Left lung (tissue), 10 donors: ENCODE data around the gene ZNF436. TPM values are rescaled to one million over a fixed set of nuclear protein-coding genes. Genes with fewer than 3 reads are reported as not detected.

Source experiments
- ATAC-seq: fragments of 200-7000 bp; cut with Tn5 transposase; one replicate; pipeline ENCODE4 v1.9.1; 2020; ENCODE audit warnings: moderate library complexity
- DNase-seq, 4 donors: peaks; one replicate each; pipeline ENCODE4 v3.0.0-alpha.2; 2013 to 2020
- H3K27ac ChIP-seq, 2 donors: fragments of 200-600 bp; sonication (generic) in 1 of 2; one replicate each; pipeline versions ENCODE4 v1.5.0 to v1.8.0; 2020 to 2021
- H3K27me3 ChIP-seq, 2 donors: fragments of 200-600 bp; sonication (generic) in 1 of 2; one replicate each; pipeline versions ENCODE4 v1.5.0 to v1.8.0; 2020 to 2021
- H3K36me3 ChIP-seq, 2 donors: fragments of 200-600 bp; sonication (generic) in 1 of 2; one replicate each; pipeline versions ENCODE4 v1.5.0 to v1.8.0; 2020 to 2021
- H3K4me1 ChIP-seq, 2 donors: fragments of 200-600 bp; one replicate each; pipeline ENCODE4 v1.8.0; 2021
- H3K4me3 ChIP-seq, 2 donors: fragments of 200-600 bp; sonication (generic) in 1 of 2; one replicate each; pipeline versions ENCODE4 v1.5.0 to v1.8.0; 2020 to 2021; ENCODE audit warnings: mild to moderate bottlenecking in 1 of 2
- H3K9me3 ChIP-seq, 2 donors: fragments of 200-600 bp; sonication (generic) in 1 of 2; one replicate each; pipeline versions ENCODE4 v1.5.0 to v1.8.0; 2020 to 2021
- intact Hi-C, 2 donors: fragments of 100-400 bp; cut with DNase I; formaldehyde crosslinking; loops; one replicate each; pipeline versions ENCODE4 v1.11.2 to v1.14.2; 2022
- polyA plus RNA-seq, 6 donors: library from polyadenylated mRNA; unstranded; fragments of 120-200 nt; gene quantifications; one replicate each; pipeline ENCODE4 v1.2.1, GENCODE V29; 2013; ENCODE audit not compliant: insufficient read length in 6 of 6
- total RNA-seq, 2 donors: library from RNA; stranded (reverse); fragmentation: NEBNext Ultra II Directional; extraction: Animal tissue kit (Norgen Biotek cat#: 25700); gene quantifications; one replicate each; pipeline ENCODE4 v1.2.1, GENCODE V29; 2021
- TF ChIP-seq, protein P1 (sequence below), 2 donors: fragments of 200-600 bp; sonication (generic) in 1 of 2; IDR thresholded peaks; one replicate each; pipeline versions ENCODE4 v1.5.0 to v1.8.0; 2021; ENCODE audit warnings: antibody characterized with exemption in 2 of 2
- donor health status: DM: no; HTN: yes; CAD: no.
- donor health status: DM: no; HTN: no; CAD: no.

The ZNF436 gene
- total and polyA plus RNA-seq, 8 donors: 9.2 to 38.8 (median 32.7) TPM

DNA sequence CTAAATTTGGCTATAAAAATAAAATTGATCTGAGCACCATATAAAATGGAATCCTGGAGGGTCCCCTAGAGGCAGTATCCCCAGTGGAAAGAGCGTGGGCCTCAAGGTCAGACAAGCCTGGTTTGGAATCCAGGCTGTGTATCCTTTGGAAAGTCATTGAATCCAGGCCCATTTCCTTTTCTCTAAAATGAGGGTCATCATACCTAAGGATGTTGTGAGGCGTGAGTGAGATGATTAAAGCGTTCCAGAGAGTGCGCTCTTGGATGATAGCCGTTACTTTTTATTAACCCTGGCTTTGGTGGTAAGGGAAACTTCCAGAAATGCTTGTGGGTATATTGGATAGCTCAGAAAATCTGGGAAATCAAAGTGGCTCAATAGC, 683 bp upstream of the ZNF436 start:
- TF ChIP-seq, protein P1, sequence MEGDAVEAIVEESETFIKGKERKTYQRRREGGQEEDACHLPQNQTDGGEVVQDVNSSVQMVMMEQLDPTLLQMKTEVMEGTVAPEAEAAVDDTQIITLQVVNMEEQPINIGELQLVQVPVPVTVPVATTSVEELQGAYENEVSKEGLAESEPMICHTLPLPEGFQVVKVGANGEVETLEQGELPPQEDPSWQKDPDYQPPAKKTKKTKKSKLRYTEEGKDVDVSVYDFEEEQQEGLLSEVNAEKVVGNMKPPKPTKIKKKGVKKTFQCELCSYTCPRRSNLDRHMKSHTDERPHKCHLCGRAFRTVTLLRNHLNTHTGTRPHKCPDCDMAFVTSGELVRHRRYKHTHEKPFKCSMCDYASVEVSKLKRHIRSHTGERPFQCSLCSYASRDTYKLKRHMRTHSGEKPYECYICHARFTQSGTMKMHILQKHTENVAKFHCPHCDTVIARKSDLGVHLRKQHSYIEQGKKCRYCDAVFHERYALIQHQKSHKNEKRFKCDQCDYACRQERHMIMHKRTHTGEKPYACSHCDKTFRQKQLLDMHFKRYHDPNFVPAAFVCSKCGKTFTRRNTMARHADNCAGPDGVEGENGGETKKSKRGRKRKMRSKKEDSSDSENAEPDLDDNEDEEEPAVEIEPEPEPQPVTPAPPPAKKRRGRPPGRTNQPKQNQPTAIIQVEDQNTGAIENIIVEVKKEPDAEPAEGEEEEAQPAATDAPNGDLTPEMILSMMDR (IDR thresholded peaks at IDR 0.05): no peak
- H3K36me3 ChIP-seq: peaks cover 0 to 13% of the 10 kb centered on the region in 2 donors
- peak overlapping the region; percentile 97 to 99 for H3K27ac ChIP-seq
- H3K4me1 ChIP-seq: peaks cover 14 to 37% of the 10 kb centered on the region in 2 donors
- DNase-seq (peak in 1 of 4 donors; percentile 20), ATAC-seq (no peak)
- no peaks in the 10 kb centered on the region for H3K9me3 ChIP-seq
- intact Hi-C loops: no loop called here
- H3K4me3 ChIP-seq: peak overlapping the region; percentile 77 to 85
- no peaks in the 10 kb centered on the region for H3K27me3 ChIP-seq

DNA sequence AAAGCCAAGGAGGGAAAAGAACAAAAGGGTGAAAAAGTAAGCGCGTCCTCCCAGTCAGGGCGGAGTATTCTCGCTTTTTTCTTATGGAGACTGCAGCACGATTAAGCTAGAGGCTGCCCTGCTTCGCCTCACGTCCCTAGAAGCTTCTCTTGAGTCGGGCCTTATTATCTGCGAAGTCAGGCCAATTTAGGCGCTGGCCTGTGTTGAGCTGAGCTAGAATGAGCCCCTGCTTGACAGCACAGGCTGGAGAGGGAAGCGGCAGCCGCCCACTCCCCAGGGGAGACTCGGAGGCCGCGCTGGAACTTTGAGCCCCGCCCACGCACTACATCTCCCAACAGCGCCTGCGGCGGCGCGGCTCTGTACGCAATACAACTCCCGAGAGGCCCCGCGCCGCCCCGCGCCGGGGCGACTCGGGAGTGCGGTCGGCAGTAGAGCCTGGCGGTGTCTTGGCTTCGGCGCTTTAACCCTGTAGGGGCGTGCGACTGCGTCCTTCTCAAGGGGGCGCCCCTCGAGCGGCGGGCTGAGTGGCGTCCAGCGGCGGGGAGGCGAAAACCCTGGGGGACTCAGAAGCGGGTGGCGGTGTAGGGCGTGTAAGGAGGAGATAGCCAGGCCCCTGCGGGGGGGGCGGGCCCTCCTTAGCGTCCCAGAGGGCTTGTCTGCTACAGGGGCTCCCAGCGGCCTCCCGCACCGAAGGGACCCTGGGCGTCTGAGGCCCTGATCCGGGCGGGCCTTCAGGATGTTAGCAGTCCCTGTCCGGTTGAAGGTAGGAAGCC, 888 bp downstream of the ZNF436 start:
- ATAC-seq (peak; percentile 88), DNase-seq (peak; percentile 91 to 97 (median 94))
- H3K9me3 ChIP-seq: peaks cover 0 to 12% of the 10 kb centered on the region in 2 donors
- H3K4me3 ChIP-seq: peak overlapping the region; percentile 77 to 85
- peaks cover 14 to 37% of the 10 kb centered on the region in 2 donors for H3K4me1 ChIP-seq
- TF ChIP-seq, protein P1 (IDR thresholded peaks at IDR 0.05): no peak
- no peaks in the 10 kb centered on the region for H3K27me3 ChIP-seq
- intact Hi-C loops: no loop called here
- H3K36me3 ChIP-seq: peaks cover 0 to 28% of the 10 kb centered on the region in 2 donors
- H3K27ac ChIP-seq: peak overlapping the region; percentile 97 to 99

DNA sequence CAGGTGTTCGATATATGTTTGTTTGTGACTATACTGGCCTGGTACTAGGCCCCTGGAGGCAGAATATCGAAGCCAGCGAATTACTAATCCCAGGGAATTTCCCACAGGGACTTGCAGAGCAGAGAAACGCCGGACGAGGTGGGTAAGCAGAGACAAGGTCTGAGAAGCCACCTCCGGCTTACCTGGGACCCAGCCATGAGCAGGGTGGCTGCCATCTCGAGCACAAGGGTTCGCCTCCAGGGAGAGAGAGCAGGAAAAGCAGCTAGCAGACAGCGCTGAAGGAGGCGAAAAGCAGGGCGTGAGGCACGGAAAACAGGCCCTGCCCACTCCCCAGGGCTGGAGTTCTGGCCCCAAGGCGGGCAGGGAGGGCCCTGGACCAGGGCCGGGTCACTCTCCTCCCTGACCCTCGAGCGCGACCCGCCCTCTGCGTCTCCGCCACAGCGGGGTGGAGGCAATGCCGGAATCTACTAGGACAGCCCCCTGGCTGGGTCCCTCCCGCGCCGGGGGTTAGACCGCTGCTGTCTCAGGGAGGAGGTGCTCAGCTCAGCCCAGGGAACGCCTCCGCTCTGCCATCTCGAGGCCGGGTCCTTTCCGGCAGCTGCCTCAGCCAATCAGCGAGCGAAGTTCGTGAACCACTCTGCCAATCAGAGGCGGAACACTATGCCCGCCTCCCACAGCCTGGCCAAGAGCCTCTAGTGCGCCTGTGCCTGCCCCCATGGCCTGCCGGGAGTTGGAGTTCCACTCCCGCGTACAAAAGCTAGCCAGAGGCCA, 1.7 kb downstream of the ZNF436 start:
- DNase-seq: peak; percentile 98 to 99 (median 99)
- ATAC-seq: peak; percentile 93
- H3K4me1 ChIP-seq: peaks cover 14 to 37% of the 10 kb centered on the region in 2 donors
- peaks cover 3 to 20% of the 10 kb centered on the region in 2 donors for H3K9me3 ChIP-seq
- TF ChIP-seq, protein P1 (IDR thresholded peaks at IDR 0.05): peak in 1 of 2 donors; percentile 10
- H3K27ac ChIP-seq: peak overlapping the region; percentile 97 to 99
- H3K4me3 ChIP-seq: peak overlapping the region; percentile 77 to 85
- intact Hi-C loops: no loop called here
- no peaks in the 10 kb centered on the region for H3K27me3 ChIP-seq
- peaks cover 3 to 35% of the 10 kb centered on the region in 2 donors for H3K36me3 ChIP-seq

DNA sequence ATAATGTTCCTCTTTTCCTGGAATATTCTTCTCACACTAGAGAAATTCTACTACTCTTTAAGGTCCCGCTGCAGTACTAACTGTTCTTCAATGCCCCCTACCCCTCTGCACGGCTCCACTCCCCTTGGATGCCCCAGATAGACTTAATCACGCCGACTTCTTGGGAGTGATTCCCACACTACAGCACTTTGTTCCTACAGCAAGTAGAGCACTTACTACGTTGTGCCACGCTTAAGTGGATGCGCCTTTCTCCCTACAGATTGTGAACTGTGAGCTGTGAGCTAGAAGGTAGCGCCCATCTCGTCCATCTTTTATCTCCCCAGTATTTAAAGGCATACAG, 2.2 kb downstream of the ZNF436 start:
- TF ChIP-seq, protein P1 (IDR thresholded peaks at IDR 0.05): no peak
- Histone ChIP-seq H3K27me3 (no peaks in the 10 kb centered on the region), H3K4me1 (peaks cover 14 to 37% of the 10 kb centered on the region in 2 donors), H3K9me3 (peaks cover 8 to 25% of the 10 kb centered on the region in 2 donors), H3K36me3 (peaks cover 8 to 41% of the 10 kb centered on the region in 2 donors), H3K4me3 (peak overlapping the region; percentile 77 to 85), H3K27ac (peak overlapping the region; percentile 97 to 99)
- DNase-seq (peak in 1 of 4 donors; percentile 18), ATAC-seq (peak; percentile 0)
- intact Hi-C loops: no loop called here

DNA sequence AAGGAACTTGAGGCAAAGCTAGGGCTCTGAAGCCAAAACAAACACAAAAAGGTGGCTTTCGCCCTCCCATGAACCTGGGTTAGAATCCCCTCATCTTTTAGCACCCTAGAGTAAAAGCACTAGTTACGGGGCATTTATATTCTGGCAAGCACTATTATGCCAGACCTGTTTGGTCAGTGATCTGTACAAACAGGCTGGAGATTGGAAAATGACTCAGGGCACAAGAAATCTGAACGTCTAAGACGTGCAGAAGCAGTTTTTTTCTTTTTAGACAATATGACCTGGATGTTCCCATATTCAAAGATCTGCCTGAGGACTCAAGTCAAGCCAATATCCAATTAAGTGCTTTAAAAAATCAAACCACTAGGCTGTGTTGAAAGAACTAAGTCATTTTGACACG, 3.0 kb downstream of the ZNF436 start:
- TF ChIP-seq, protein P1 (IDR thresholded peaks at IDR 0.05): no peak
- Histone ChIP-seq H3K9me3 (peaks cover 16 to 34% of the 10 kb centered on the region in 2 donors), H3K27me3 (no peaks in the 10 kb centered on the region), H3K36me3 (peaks cover 13 to 49% of the 10 kb centered on the region in 2 donors), H3K4me3 (no peak overlapping the region), H3K4me1 (peaks cover 14 to 37% of the 10 kb centered on the region in 2 donors), H3K27ac (no peak overlapping the region)
- no peak for DNase-seq
- intact Hi-C loops: no loop called here
- ATAC-seq: no peak
